AG08396 (cell line): Measurements from ENCODE around the gene LAMB3.

Experiments used
- DNase-seq: peaks from one replicate; pipeline ENCODE4 v3.0.0; 2012; ENCODE audit warnings: low spot score, mixed read lengths

LAMB3 gene

DNA sequence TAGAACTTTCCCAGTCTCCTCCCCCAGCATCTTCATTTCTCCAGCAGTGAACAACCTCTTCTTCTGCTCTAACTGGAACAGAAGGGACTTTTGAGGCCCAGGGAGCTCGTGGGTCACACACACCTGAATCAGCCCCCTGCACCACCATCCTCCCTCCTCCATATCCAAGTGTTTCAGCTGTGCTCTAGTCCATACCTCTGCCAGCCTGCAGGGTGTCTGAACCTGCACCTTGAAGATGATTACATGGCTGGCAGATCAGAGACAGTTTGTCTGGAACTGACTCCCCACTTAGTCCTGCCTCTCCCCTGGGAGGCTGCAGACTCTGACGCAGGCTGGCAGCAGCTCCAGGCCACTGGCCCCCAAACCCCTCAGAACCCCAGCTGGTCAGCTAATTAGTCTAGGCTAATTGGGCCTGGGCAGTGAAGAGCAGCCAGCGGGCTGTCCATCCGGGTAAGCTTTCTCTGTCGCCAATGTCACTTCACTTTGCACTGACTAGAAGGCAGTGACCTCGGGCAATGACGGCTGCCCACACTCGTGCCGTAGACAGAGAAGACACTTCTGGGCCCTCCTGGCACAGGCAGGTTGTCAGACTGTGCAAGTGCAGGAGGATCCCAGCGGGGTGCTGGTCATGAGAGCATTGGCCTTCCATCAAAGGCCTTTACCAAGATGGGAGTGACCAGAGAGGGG, 56.5 kb downstream of the LAMB3 start:
- DNase-seq = no peak

DNA sequence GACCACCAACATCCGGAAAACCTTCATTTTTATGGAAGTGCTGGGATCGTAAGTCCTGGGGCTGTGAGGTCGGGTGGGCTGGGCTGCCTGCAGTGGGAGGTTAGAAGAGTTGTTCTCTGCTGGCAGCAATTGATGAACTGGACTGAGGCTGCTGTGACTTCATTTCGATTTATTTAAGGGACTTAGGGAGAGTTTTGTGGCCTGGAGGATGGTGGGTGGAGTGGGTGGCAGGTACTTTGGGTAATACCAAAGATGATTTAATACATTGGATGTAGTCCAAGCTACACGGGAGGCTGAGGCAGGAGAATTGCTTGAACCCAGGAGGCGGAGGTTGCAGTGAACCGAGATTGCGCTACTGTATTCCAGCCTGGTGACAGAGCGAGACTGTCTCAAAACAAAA, 57.2 kb downstream of the LAMB3 start:
- no peak for DNase-seq

DNA sequence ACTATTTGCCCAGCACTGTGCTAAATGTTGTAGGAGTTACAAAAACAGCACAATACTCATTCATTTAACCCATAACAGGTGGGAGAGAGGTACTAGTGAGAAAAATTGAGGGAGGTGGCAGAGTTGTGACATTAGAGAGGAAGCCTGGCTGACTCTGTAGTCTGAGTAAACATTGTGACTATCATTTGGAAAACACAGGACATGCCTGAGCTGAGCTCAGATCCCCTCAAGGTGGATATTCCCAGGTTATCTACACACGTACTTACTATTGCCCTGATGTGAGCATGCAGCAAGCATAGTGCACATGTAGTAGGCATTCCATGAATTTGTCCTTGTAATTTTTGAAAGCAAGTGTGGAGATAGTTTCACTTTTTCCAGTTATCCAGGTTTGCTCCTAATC, 57.8 kb downstream of the LAMB3 start:
- DNase-seq = no peak

DNA sequence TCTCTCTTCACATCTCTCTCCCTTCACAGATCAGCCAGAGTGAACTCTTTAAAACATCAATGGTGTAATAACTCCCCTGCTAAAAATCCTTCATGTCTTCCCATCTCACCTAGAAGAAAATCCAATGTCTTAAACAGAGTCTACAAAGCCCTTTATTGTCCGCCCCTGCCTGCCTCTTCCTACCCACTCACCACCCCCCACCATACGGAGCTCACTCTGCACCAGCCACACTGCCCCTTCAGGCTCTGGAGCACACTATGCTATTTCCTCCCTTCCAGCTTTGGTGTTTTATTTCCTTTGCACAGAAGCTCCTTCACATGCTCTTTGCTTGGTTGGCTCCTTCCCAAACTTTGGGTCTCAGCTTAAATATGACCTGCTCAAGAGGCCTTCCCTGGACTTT, 58.5 kb downstream of the LAMB3 start:
- no peak for DNase-seq

DNA sequence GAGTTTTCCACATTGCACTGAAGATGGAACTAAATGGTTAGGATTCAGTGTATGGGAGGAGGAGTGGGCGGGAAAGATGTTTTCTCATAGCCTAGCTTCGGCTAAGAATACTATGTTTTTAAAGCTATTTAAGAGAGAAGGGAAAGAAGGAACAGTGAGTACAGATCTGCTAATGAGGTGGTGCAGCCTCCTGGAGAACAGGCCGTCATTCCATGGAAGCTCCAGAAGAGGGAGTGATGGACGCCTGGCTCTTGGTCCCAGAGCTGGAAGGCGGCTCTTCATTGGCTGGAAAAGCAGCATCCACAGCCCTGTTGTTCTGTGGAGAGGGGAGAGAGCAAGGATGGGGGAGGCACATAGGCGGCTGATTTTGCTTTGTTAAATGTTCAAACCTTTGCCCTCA, 61.8 kb downstream of the LAMB3 start:
- no peak for DNase-seq

DNA sequence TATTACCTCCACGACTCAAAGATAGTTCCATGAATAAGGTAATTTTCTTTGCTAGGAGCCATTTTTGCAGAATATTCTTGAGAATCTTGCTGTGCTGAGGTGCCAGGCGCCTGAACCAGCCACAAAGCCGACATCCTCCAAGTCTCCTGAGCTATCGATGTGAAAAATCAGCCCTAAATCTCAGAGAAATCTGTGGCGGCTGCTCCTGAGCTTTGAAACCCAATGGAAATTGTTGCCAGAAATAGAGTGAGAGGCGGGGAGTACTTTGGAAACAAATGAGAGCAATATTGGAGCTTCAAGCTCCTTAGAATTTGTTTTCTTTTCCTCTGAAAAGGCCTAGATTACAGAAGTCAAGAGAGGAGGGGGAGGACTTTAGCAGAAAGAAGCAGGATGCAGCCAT, 62.4 kb downstream of the LAMB3 start:
- no peak for DNase-seq

DNA sequence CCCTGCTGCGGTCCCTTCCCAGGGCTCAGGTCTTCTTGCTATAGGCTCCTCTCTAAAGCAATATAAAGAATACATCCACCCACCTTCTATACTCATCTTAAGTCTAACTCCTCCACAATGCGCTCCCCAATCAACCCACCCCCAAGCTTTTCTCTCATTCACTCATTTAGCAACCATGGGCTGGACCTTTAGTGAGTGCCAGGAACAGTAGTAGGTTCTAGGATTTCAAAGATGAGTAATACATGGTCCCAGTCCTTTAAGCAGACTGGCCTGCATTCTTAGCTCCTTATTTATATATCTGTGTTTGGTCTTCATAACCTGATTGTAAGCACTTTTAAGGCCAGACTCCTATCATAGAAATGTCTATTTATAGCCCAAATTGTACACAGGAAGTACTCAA, 62.8 kb downstream of the LAMB3 start:
- DNase-seq = peak; percentile 38

DNA sequence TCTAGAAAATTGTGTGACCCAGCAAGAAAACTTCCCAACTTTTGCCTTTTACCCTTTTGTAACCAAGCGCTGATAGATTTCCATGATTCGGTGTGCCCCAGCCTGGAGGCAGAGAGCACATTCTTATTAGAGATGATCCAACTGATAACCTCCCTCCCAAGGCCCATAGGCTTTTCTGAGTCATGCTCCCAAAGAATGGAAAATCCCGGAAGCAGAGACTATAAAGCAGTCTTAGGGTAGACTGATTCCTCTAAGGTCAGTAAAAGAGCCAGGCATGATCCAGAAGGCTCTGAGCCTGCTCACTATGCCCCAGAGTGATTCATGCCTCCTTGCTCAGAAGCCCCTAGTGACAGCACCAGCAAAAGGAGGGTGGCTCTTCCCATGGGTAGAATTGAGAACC, 64.4 kb downstream of the LAMB3 start:
- no peak for DNase-seq

DNA sequence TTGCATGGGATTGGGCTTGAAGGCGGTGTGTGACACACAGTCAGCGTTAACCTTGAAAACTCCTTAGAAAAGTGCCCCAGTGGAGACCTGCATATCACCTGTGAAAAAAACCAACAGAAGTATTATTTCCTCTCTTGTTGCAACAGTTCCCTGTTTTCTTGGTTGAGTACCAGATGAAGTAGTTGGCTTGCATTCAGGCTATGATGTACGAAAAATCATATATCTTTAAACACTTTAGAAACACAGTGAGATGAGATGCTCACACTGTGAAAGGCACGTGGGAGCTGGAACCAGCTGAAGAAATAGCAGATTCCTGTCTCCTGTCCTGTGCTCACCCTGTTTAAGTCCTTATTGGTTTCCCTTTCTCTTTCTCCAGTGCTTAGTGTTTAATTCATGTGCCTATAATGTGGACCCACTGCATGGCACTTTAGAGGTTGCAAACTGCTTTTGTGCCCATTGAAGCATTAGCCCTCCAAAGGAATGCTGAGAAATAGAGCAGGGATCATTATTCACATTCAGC, 65.9 kb downstream of the LAMB3 start:
- no peak for DNase-seq

DNA sequence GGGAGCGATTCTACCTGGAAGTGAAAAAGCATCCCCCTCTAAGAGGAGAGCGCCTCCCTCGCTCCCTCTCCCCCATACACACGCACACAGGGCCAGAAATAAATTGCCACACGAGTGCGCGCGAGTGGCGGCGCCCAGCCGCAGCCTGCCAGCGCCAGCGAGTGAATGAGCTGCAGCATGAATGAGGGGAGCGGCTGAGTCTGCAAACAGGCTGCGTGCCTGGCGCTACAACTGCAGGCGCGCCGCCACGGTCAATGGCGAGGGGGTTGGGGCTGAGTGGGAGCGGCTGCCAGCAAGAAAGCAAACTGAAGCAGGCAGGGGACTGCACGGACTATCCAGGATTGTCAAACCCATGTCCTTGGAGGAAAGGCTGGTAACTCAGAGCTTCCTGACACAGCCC, 66.6 kb downstream of the LAMB3 start:
- DNase-seq = peak; percentile 69

DNA sequence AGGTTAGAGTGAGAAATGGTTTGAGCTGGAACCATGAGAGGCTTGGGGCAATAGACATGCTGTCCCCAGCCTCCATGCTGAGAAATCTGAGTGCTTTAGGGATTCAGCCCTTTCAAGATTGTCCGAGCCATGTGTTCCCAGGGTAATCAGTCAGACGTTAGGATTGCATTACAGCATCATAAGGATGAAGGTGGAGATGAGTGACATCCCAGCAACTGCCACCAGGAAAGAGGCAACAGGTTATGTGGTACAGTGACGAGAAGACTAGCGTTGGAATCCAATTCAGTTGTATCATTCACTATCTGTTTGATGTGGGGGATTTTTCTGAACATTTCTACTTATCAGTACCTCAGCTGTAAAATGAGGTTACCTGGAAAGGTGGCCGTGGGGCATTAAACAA, 67.0 kb downstream of the LAMB3 start:
- no peak for DNase-seq

DNA sequence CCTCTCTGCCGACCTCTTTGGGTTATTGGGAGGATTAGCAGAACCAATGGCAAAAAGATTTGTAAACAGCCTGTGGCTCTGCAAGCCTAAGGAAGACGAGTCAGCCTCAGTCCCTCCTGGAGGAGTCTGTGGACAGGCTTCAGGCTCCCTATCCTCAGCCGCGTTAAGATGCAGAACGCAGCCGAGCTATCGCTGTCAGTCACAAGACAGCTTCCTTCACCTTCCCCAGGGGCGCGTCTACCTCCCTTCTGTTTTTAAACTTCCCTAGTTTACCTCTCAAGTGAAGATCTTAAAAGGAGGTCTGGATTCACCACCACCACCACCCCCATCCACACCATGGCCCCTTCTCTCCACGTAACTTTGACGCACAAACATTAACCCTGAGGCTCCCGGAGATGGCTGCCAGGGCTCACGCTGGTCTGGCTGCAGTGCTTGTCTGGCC, 68.0 kb downstream of the LAMB3 start:
- DNase-seq = peak; percentile 29

DNA sequence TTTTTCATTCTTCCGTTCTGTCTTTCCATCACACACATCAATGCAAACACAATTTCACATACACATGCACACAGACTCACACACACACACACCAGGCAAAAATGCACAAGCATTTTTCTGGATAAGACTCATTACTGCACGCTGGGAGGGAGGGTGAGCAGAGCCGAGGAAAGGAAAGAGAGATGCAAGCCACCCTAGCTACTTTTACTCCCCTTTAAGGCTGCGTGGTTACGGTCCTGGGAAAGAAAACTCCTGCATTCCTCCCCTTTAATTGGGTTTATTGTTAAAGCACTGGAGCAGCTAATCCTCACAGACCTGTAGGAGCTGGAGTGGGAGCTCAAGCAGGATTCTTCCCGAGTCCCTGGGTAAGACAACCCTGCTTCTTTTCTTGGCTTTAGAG, 68.8 kb downstream of the LAMB3 start, which contains the start of gene CAMK1G:
Gene CAMK1G (plus strand): TSS at position 307 of the 400 bp plus-strand sequence. CDS start 11,270 bp downstream, outside the sequence.
- DNase-seq = peak; percentile 82

DNA sequence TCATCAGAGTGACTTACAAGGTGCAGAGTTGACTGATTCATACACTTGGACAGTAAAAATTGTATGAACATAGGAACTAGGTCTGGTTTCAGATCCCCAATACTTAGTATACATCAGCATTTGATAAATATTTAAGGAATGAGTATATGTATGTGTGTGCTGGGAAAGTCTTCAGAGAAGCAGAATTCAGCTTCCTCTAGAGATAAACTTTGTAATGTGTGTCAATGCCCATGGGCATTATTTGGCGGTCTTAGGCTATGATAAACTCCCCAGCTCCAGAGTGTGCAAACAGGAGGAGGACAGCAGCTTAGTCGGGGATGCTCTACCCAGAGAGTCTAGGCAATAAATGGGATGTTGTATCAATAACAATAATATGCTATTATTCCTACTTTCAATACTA, 71.6 kb downstream of the LAMB3 start:
- DNase-seq = no peak

DNA sequence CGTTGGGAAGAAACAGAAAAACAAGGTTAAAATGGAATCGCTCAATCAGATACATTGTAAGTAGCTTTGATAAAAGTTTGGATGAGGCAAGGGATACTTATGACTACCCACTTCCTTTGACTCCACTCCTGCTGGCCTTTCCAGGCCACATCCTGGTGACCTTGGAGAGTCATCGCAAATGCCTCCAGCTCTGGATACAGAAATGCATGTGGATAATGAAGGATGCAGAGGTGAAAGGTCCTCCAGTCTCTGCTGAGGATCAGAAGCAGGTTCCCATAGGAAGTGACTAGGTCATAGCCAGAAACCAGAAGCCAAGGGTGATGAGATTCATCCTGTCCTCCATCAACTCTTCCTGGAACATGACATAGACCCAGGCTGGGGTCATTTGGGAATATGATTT, 74.9 kb downstream of the LAMB3 start:
- DNase-seq = no peak

DNA sequence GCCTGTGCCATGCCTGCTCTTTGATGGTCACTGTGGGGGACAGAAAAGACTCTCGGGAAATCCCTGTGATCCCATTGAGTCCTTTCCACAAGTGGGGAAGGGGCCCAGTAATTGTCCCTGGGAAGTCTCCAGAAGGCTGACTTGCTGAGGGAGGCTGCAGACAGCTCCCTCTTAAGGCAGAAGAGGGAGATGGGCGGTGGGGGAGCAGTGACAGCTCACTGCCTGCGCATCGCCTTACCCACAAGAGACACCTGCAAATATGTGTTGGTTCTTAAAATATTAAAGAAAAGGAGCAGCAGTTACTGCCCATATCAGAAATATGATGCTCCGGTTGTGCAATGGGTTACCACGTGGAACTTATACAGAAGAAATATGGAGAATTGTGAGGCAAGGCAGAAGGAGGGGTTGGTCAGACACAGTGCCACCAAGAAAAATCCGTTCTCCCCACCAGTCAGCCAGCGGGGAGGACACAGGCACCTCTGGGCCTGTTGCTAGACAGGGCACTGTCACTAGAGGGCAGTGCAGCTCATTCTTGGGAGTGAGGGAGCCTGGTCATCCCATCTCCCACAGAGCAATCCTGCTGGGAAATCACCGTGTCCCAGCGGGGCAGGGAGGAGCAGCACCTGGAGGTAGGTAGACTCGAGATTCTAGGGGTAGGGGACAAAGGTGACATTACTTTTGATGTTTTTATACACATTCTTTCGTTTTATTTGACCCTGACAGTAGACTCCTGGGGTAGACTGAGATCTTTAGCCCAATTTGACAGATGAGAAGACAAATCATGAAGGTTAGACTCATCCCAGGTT, 75.6 kb downstream of the LAMB3 start:
- peak; percentile 87 for DNase-seq

DNA sequence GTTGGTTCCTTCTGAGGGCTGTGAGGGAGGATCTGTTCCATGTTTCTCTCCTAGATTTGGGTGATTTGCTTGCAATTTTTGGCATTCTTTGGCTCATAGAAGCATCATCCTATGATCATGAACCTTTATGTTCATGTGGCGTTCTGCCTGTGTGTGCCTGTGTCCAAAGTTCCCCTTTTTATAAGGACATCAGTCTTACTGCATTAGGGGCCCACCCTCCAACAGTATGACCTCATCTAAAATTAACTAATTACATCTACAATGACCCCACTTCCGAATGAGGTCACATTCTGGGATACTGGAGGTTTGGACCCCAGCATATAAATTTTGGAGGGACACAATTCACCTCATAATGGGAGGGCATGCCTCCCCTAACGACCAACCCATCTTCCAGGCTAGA, 81.5 kb downstream of the LAMB3 start:
- no peak for DNase-seq

DNA sequence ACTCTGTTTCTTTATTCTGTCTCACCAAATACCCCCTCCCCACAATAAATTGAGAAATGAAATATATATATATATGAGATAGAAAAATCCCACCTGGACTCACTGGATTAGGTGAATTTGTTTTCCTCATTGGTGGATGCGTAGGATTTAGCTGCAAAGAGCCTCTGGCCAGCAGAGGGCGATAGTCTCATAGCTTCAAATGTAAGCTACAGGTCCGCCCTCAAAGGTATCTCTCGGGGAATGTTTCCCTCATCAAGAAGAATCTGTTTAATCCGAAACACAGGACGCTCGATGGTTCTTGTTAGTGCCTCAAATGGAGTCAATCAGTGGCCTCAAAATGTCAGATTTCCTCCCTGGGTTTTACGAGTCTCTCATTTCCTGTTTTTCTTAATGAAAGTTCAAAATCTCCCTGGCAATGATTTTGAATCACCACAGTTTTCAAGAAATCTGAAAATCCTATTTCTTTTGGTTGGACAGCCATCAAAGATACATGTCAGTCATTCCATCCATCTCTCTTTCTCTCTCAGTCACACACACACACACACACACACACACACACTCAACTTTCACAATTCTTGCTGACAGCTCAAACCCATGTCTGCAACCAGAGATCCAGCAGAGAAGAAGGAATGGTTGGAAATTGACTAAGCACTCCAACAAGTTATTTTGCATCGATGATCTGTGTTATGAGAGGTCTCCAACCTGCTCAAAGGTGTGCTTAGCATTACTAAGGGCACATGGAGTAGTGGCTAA, 82.6 kb downstream of the LAMB3 start:
- peak; percentile 52 for DNase-seq

DNA sequence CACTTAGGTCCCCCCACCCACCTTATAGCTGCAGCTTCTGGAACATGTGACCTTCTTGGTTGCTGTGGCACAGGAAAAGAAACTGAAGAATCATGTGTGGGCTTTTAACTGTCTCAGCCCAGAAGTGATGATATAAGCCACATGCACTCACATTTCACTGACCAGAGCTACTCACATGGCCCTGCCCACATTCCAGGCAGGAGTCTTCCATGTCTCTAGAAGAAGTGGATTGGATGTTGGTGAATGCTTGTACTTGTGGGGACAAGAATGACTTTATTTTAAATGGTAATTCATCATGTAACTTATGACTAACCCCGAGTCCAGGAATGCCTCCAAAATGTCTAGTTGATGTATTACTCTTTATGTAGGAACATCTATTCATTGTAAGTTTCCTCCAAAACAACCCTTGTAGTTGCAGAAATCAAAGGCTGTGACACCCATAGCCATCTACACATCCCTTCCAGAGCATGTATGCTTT, 84.5 kb downstream of the LAMB3 start:
- DNase-seq = peak; percentile 53

DNA sequence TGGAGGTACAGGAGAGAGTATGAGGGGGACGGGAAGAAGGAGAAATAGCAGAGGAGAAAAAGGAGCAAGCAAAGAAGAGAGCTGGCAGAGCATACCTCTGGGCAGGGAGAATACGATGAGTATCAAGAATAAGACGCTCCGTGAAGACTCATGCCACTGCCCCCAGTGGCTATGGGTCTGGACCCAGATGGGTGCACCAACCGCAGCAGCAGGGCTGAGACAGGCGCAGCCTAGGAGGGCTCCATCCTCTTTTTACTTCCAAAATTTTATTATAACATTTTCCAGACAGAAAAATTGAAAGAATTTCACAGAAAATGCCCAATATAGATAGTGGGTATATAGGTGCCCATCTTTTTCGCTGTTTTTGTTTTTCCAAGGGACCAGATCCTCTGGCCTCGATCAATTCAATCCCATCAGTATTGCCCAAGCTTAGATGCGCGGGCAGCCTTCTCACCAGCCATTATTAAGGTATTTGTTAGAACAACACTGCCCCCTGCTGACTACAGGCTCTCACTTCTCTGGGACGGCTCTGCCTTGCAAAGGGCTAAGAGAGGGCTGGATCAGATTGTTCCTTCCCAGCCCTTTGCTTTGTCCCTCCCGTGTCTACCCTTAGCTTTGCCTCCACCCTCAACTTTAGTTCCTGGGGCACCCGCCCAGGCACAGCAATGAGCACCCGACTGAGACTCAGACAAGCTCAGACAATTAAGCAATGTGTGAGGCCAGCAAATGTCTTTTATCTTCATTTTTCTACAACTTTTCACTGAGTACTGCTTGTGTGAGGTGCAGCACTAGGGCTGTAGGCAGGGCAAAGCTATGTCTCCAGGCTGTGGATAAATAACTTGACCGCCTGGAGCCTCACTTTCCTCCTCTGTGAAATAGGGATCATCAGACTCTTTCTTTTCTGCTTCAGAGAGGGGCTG, 86.2 kb downstream of the LAMB3 start:
- peak; percentile 74 for DNase-seq
